C4-2B (cell line): ENCODE measurements around the gene RRP1B.
"Not testable (repeated sequence)": the region's sequence is repeated elsewhere in the genome, so short reads cannot be mapped to it uniquely, and the experiment has no call there.

Experiments
- H3K27ac ChIP-seq: fragments of 450-650 bp; 2 replicates; pipeline ENCODE4 v1.5.1; 2017
- CTCF ChIP-seq: fragments of 450-650 bp; conservative IDR thresholded peaks from 2 replicates; pipeline ENCODE4 v1.5.1; 2017; ENCODE audit warnings: mild to moderate bottlenecking
- ZFX ChIP-seq: fragments of 450-650 bp; IDR thresholded peaks from 2 replicates; pipeline ENCODE4 v1.6.1; 2017

RRP1B gene

GRCh38 chr21:43679951-43680350 is 20.6 kb downstream of the RRP1B start:
- TF ChIP-seq ZFX, result no peak
- TF ChIP-seq CTCF, result no peak
- no peak overlapping the region for H3K27ac ChIP-seq

GRCh38 chr21:43680421-43680820 is 21.1 kb downstream of the RRP1B start:
- not testable (repeated sequence) for H3K27ac ChIP-seq

- TF ChIP-seq CTCF (no peak), ZFX (no peak)
- no peak overlapping the region for H3K27ac ChIP-seq
Measured at GRCh38 chr21:43681650-43682049, 22.3 kb downstream of the RRP1B start.

GRCh38 chr21:43684424-43684823 is 25.1 kb downstream of the RRP1B start:
- no peak overlapping the region for H3K27ac ChIP-seq
- no peak for TF ChIP-seq CTCF
- no peak for TF ChIP-seq ZFX

- H3K27ac ChIP-seq, result no peak overlapping the region
Measured at GRCh38 chr21:43686811-43687565, 27.6 kb downstream of the RRP1B start.

GRCh38 chr21:43687566-43688399 is 28.4 kb downstream of the RRP1B start:
- H3K27ac ChIP-seq, result no peak overlapping the region
- TF ChIP-seq ZFX (no peak), CTCF (no peak)

More at GRCh38 chr21:43686811-43687565, 27.6 kb downstream of the RRP1B start:
- TF ChIP-seq ZFX, result no peak
- TF ChIP-seq CTCF, result no peak

GRCh38 chr21:43688906-43689305 is 29.5 kb downstream of the RRP1B start:
- H3K27ac ChIP-seq, result no peak overlapping the region
- TF ChIP-seq ZFX (no peak), CTCF (no peak)
